KOPT-K1 (cell line): ENCODE measurements around the gene P4HB.

Experiments
- H3K27ac ChIP-seq: fragments of 200-600 bp; sonication (generic); 2 replicates; pipeline ENCODE4 v1.5.1; 2016; ENCODE audit warnings: antibody characterized with exemption, mild to moderate bottlenecking, low read depth, low read length; ENCODE audit not compliant: poor library complexity, severe bottlenecking
- H3K36me3 ChIP-seq: fragments of 200-600 bp; sonication (generic); 2 replicates; pipeline ENCODE4 v1.5.1; 2017; ENCODE audit warnings: antibody characterized with exemption, mild to moderate bottlenecking, low read length, moderate library complexity; ENCODE audit not compliant: insufficient read depth
- H3K9me3 ChIP-seq: fragments of 200-600 bp; sonication (generic); 2 replicates; pipeline ENCODE4 v1.5.1; 2017; ENCODE audit warnings: antibody characterized with exemption, low read length, mild to moderate bottlenecking; ENCODE audit not compliant: insufficient read depth, poor library complexity, severe bottlenecking

The P4HB gene

GRCh38 chr17:81865733-81866439 is 5.6 kb upstream of the P4HB start:
- no peaks in the 10 kb centered on the region for H3K9me3 ChIP-seq
- H3K27ac ChIP-seq: peak overlapping the region; percentile 53
- peaks cover 81% of the 10 kb centered on the region for H3K36me3 ChIP-seq

GRCh38 chr17:81865358-81865732 is 5.0 kb upstream of the P4HB start:
- Histone ChIP-seq H3K9me3 (no peaks in the 10 kb centered on the region), H3K36me3 (peaks cover 79% of the 10 kb centered on the region), H3K27ac (no peak overlapping the region)

GRCh38 chr17:81863833-81864768 is 3.8 kb upstream of the P4HB start:
- no peak overlapping the region for H3K27ac ChIP-seq
- no peaks in the 10 kb centered on the region for H3K9me3 ChIP-seq
- peaks cover 69% of the 10 kb centered on the region for H3K36me3 ChIP-seq

- H3K27ac ChIP-seq: no peak overlapping the region
- no peaks in the 10 kb centered on the region for H3K9me3 ChIP-seq
- peaks cover 69% of the 10 kb centered on the region for H3K36me3 ChIP-seq
Measured at GRCh38 chr17:81863123-81863675, 2.9 kb upstream of the P4HB start.

GRCh38 chr17:81860756-81861568 is 627 bp upstream of the P4HB start:
- Histone ChIP-seq H3K27ac (peak overlapping the region; percentile 76), H3K36me3 (peaks cover 70% of the 10 kb centered on the region), H3K9me3 (no peaks in the 10 kb centered on the region)

GRCh38 chr17:81858967-81859905 is 1.1 kb downstream of the P4HB start:
- Histone ChIP-seq H3K36me3 (peaks cover 70% of the 10 kb centered on the region), H3K27ac (peak overlapping the region; percentile 78), H3K9me3 (no peaks in the 10 kb centered on the region)

GRCh38 chr17:81858170-81858966 is 2.0 kb downstream of the P4HB start:
- Histone ChIP-seq H3K27ac (no peak overlapping the region), H3K36me3 (peaks cover 70% of the 10 kb centered on the region), H3K9me3 (no peaks in the 10 kb centered on the region)

- no peaks in the 10 kb centered on the region for H3K9me3 ChIP-seq
- no peak overlapping the region for H3K27ac ChIP-seq
- H3K36me3 ChIP-seq: peaks cover 92% of the 10 kb centered on the region
Measured at GRCh38 chr17:81854974-81855774, 5.2 kb downstream of the P4HB start.

- H3K27ac ChIP-seq: no peak overlapping the region
- peaks cover 100% of the 10 kb centered on the region for H3K36me3 ChIP-seq
- no peaks in the 10 kb centered on the region for H3K9me3 ChIP-seq
Measured at GRCh38 chr17:81852237-81852636, 8.1 kb downstream of the P4HB start.

GRCh38 chr17:81851423-81851822 is 8.9 kb downstream of the P4HB start:
- Histone ChIP-seq H3K27ac (no peak overlapping the region), H3K36me3 (peaks cover 100% of the 10 kb centered on the region), H3K9me3 (no peaks in the 10 kb centered on the region)

GRCh38 chr17:81849457-81849856 is 10.9 kb downstream of the P4HB start:
- peaks cover 100% of the 10 kb centered on the region for H3K36me3 ChIP-seq
- no peak overlapping the region for H3K27ac ChIP-seq
- H3K9me3 ChIP-seq: no peaks in the 10 kb centered on the region

- no peak overlapping the region for H3K27ac ChIP-seq
- H3K9me3 ChIP-seq: no peaks in the 10 kb centered on the region
- peaks cover 100% of the 10 kb centered on the region for H3K36me3 ChIP-seq
Measured at GRCh38 chr17:81846743-81847689, 13.3 kb downstream of the P4HB start.
